ENCODE measurements around the gene CASQ1. TPM values are rescaled to one million over a fixed set of nuclear protein-coding genes. Genes with fewer than 3 reads are reported as not detected.
A peak's percentile ranks its signal among the peaks of the same experiment; 100 is the strongest.

The CASQ1 gene
- total RNA-seq, 2 donors from 2014 or later: not detected

- no peaks in the 10 kb centered on the region for H3K27me3 Mint-ChIP-seq
- H3K36me3 Mint-ChIP-seq (ENCODE audit: low read depth): peaks cover 46% of the 10 kb centered on the region
- H3K4me1 Mint-ChIP-seq: peaks cover 38% of the 10 kb centered on the region
- peak within 1 kb of the TSS; percentile 76 for H3K4me3 Mint-ChIP-seq
- peak; percentile 71 for ATAC-seq (replicated peaks)
- peak within 1 kb of the TSS; percentile 85 for H3K27ac Mint-ChIP-seq
- no peaks in the 10 kb centered on the region for H3K9me3 Mint-ChIP-seq
These were observed 15.1 kb downstream of the CASQ1 start, which contains the start of gene PEA15 for GRCh38 chr1:160205242-160206035. Gene PEA15 (plus strand): TSS chr1:160205384. CDS start chr1:160211545, 6,161 bp downstream.

GRCh38 chr1:160206036-160206389 lies 15.6 kb downstream of the CASQ1 start:
- Mint-ChIP-seq H3K27ac (peak overlapping the region; percentile 69), H3K4me1 (peaks cover 40% of the 10 kb centered on the region), H3K36me3 (ENCODE audit: low read depth) (peaks cover 52% of the 10 kb centered on the region), H3K4me3 (peak overlapping the region; percentile 76), H3K27me3 (no peaks in the 10 kb centered on the region), H3K9me3 (no peaks in the 10 kb centered on the region)
- peak; percentile 86 for ATAC-seq (replicated peaks)

GRCh38 chr1:160206421-160207117 lies 16.2 kb downstream of the CASQ1 start:
- peak overlapping the region; percentile 76 for H3K4me3 Mint-ChIP-seq
- ATAC-seq (replicated peaks): peak; percentile 30
- H3K27me3 Mint-ChIP-seq: no peaks in the 10 kb centered on the region
- H3K27ac Mint-ChIP-seq: peak overlapping the region; percentile 69
- peaks cover 43% of the 10 kb centered on the region for H3K4me1 Mint-ChIP-seq
- H3K9me3 Mint-ChIP-seq: no peaks in the 10 kb centered on the region
- H3K36me3 Mint-ChIP-seq (ENCODE audit: low read depth): peaks cover 57% of the 10 kb centered on the region

DNA sequence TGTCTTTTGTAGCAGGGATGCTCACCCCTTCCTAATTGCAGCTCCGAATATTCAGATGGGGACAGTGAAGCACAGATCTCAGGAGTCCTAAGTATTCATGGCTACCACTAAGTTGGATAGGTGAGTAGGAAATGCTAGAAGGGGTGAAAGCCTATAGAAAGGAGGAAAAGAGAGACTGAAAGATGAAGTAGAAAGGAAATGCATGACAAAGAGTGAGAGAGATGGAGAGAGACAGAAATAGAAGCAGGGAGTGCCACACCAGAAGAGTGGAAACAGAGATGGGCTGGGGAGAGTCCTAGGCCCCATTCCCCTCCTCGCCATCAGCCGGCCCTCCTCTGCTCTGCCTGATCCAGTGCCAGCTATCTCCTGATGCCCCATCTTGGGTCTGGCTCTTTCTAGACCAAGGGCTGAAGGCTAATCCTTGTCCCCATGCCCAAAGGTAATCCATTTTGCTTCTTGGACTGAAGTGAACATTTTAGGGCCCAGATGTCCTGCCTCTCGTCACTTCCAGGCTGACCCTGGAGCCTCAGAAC lies 16.8 kb downstream of the CASQ1 start:
- H3K4me3 Mint-ChIP-seq: peak overlapping the region; percentile 76
- H3K4me1 Mint-ChIP-seq: peaks cover 44% of the 10 kb centered on the region
- H3K27me3 Mint-ChIP-seq: no peaks in the 10 kb centered on the region
- H3K36me3 Mint-ChIP-seq (ENCODE audit: low read depth): peaks cover 63% of the 10 kb centered on the region
- peak overlapping the region; percentile 69 for H3K27ac Mint-ChIP-seq
- ATAC-seq (replicated peaks): no peak
- no peaks in the 10 kb centered on the region for H3K9me3 Mint-ChIP-seq

- peaks cover 71% of the 10 kb centered on the region for H3K36me3 Mint-ChIP-seq (ENCODE audit: low read depth)
- H3K4me1 Mint-ChIP-seq: peaks cover 44% of the 10 kb centered on the region
- peak overlapping the region; percentile 76 for H3K4me3 Mint-ChIP-seq
- no peak for ATAC-seq (replicated peaks)
- H3K27me3 Mint-ChIP-seq: no peaks in the 10 kb centered on the region
- H3K27ac Mint-ChIP-seq: peak overlapping the region; percentile 69
- no peaks in the 10 kb centered on the region for H3K9me3 Mint-ChIP-seq
These were observed 17.6 kb downstream of the CASQ1 start for GRCh38 chr1:160207771-160208556.

DNA sequence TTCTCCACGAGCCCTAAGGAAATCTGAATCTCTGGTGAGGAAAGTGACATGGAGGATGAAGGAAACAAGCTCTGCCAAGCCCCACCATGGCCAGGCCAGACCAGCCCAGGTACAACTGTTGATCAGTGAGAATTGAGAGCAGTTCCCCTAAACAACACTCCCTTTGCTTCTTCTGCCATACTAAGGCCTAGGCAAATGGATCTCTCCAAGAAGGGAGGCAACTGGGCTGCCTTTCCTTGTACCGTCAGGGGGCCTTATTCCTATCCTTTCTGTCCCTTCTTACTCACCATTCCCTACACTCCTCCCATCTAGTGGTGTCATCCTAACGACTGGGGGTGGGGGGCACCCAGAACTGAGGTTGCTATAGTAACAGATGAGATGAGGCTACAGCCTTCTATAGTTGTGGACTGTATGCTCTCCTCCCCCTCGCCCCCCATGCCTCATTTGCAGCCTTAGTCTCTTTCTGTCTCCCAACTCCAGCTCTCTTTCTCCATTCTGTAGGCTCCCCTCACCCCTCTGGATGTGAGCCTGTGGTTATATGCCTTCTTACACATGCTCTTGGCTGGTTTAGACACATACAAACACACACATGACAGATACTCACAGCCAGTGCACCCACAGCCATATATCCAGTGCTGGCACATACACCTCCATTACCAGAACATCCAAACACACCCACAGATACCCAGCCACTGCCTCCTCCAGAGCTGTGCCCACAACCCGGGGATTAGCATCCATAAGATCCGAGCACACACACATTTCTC lies 18.4 kb downstream of the CASQ1 start:
- H3K4me3 Mint-ChIP-seq: peak overlapping the region; percentile 16
- H3K27ac Mint-ChIP-seq: peak overlapping the region; percentile 69
- no peaks in the 10 kb centered on the region for H3K27me3 Mint-ChIP-seq
- no peaks in the 10 kb centered on the region for H3K9me3 Mint-ChIP-seq
- no peak for ATAC-seq (replicated peaks)
- peaks cover 44% of the 10 kb centered on the region for H3K4me1 Mint-ChIP-seq
- peaks cover 79% of the 10 kb centered on the region for H3K36me3 Mint-ChIP-seq (ENCODE audit: low read depth)

- Mint-ChIP-seq H3K4me1 (peaks cover 41% of the 10 kb centered on the region), H3K27ac (peak overlapping the region; percentile 69), H3K9me3 (no peaks in the 10 kb centered on the region), H3K27me3 (no peaks in the 10 kb centered on the region), H3K4me3 (peak overlapping the region; percentile 16), H3K36me3 (ENCODE audit: low read depth) (peaks cover 86% of the 10 kb centered on the region)
- no peak for ATAC-seq (replicated peaks)
These were observed 19.1 kb downstream of the CASQ1 start for GRCh38 chr1:160209321-160210046.

GRCh38 chr1:160210561-160210960 lies 20.2 kb downstream of the CASQ1 start:
- Mint-ChIP-seq H3K36me3 (ENCODE audit: low read depth) (peaks cover 97% of the 10 kb centered on the region), H3K4me1 (peaks cover 39% of the 10 kb centered on the region), H3K27me3 (no peaks in the 10 kb centered on the region), H3K4me3 (no peak overlapping the region), H3K27ac (peak overlapping the region; percentile 69), H3K9me3 (no peaks in the 10 kb centered on the region)
- no peak for ATAC-seq (replicated peaks)

GRCh38 chr1:160211046-160211790 lies 20.8 kb downstream of the CASQ1 start:
- peaks cover 100% of the 10 kb centered on the region for H3K36me3 Mint-ChIP-seq (ENCODE audit: low read depth)
- H3K4me3 Mint-ChIP-seq: no peak overlapping the region
- H3K27ac Mint-ChIP-seq: peak overlapping the region; percentile 26
- no peaks in the 10 kb centered on the region for H3K9me3 Mint-ChIP-seq
- ATAC-seq (replicated peaks): no peak
- H3K27me3 Mint-ChIP-seq: no peaks in the 10 kb centered on the region
- H3K4me1 Mint-ChIP-seq: peaks cover 37% of the 10 kb centered on the region

GRCh38 chr1:160214481-160215140 lies 24.2 kb downstream of the CASQ1 start:
- Mint-ChIP-seq H3K36me3 (ENCODE audit: low read depth) (peaks cover 66% of the 10 kb centered on the region), H3K4me3 (no peak overlapping the region), H3K4me1 (peaks cover 14% of the 10 kb centered on the region), H3K27me3 (no peaks in the 10 kb centered on the region), H3K9me3 (no peaks in the 10 kb centered on the region), H3K27ac (peak overlapping the region; percentile 55)
- ATAC-seq (replicated peaks): no peak

DNA sequence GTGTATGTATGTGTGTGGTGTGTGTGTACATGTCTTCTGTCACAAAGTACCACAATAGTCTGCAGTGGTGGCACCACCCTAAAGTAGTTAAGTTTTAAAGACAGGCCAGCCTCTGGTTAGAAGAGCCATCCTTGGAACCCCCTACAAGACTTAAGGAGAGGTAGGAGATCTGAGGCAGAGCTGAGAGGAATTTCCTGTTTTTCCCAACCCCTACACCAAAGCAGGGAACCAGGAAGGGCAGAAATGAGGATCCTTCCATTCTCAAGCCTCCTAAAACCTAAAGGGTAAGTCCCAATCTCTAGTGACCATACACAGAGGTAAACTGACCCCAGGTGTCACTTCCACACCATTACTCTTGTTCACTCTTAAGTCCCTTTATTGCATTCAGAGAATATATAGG lies 25.9 kb downstream of the CASQ1 start:
- H3K36me3 Mint-ChIP-seq (ENCODE audit: low read depth): peaks cover 49% of the 10 kb centered on the region
- H3K27ac Mint-ChIP-seq: peak overlapping the region; percentile 9
- H3K4me1 Mint-ChIP-seq: peaks cover 3% of the 10 kb centered on the region
- H3K9me3 Mint-ChIP-seq: no peaks in the 10 kb centered on the region
- no peak overlapping the region for H3K4me3 Mint-ChIP-seq
- ATAC-seq (replicated peaks): no peak
- H3K27me3 Mint-ChIP-seq: no peaks in the 10 kb centered on the region

- Mint-ChIP-seq H3K36me3 (ENCODE audit: low read depth) (peaks cover 36% of the 10 kb centered on the region), H3K4me1 (no peaks in the 10 kb centered on the region), H3K9me3 (no peaks in the 10 kb centered on the region), H3K27ac (peak overlapping the region; percentile 49), H3K4me3 (no peak overlapping the region), H3K27me3 (no peaks in the 10 kb centered on the region)
- ATAC-seq (replicated peaks): no peak
These were observed 27.2 kb downstream of the CASQ1 start for GRCh38 chr1:160217481-160218051.

Data from activated T-helper 17 cell treated with anti-CD3 and anti-CD28 coated beads, Interleukin-2, amount 50 U/mL, for 72 hours (primary cell).